Erythroblast (primary cell): Measurements from ENCODE around the gene SGCD.

ENCODE experiments used
- GATA1 ChIP-seq: IDR thresholded peaks from 2 replicates; pipeline ENCODE4 v1.6.1; 2011; ENCODE audit warnings: low read depth, mild to moderate bottlenecking, control low read depth, low read length, moderate library complexity
- POLR2A ChIP-seq: IDR thresholded peaks from 2 replicates; pipeline ENCODE4 v1.6.1; 2011; ENCODE audit warnings: mild to moderate bottlenecking, low read length

DNA sequence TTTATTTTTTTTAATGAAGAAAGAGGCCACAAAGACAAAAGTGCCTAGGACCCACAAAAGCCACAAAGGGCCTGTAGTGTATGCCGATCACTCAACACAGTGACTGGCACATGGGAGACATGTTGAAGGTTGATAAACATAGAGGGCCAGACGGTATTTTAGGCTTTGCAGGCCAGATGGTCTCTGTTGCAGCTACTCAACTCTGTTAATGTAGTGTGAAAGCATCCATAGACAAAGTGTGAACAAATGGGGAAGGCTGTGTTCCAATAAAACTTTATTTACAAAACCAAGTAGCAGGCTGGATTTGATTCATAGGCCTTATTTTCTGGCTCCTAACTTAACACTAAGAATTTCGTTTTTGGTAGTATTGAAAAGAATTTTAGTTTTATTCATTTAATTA is 139.9 kb downstream of the SGCD start:
- TF ChIP-seq POLR2A: no peak
- TF ChIP-seq GATA1: no peak
